MM.1S (cell line): ENCODE measurements around the gene TTPAL.

Experiments used
- DNase-seq: peaks from one replicate; pipeline ENCODE4 v3.0.0-alpha.2; 2015
- H2AFZ ChIP-seq: fragments of 300-600 bp; sonication (generic); 2 replicates; pipeline ENCODE4 v1.6.0; 2016; ENCODE audit warnings: antibody characterized with exemption, low read length
- H3F3A ChIP-seq: fragments of 300-600 bp; sonication (generic); 2 replicates; pipeline ENCODE4 v1.6.1; 2016; ENCODE audit warnings: mild to moderate bottlenecking, antibody characterized with exemption, low read length, moderate library complexity, mixed read lengths; ENCODE audit not compliant: insufficient read depth
- H3K27ac ChIP-seq: fragments of 300-600 bp; sonication (generic); 2 replicates; pipeline ENCODE4 v1.5.1; 2016; ENCODE audit warnings: mild to moderate bottlenecking, low read length
- H3K27me3 ChIP-seq: fragments of 300-600 bp; sonication (generic); replicated peaks from 2 replicates; pipeline ENCODE4 v1.6.0; 2016; ENCODE audit warnings: low read length; ENCODE audit not compliant: insufficient read depth
- H3K36me3 ChIP-seq: fragments of 300-600 bp; sonication (generic); replicated peaks from 2 replicates; pipeline ENCODE4 v1.6.1; 2016; ENCODE audit warnings: mild to moderate bottlenecking, low read length, mixed read lengths; ENCODE audit not compliant: insufficient read depth
- H3K4me1 ChIP-seq: fragments of 300-600 bp; sonication (generic); 2 replicates; pipeline ENCODE4 v1.6.1; 2016; ENCODE audit warnings: low read length, mixed read lengths
- H3K4me2 ChIP-seq: fragments of 300-600 bp; sonication (generic); 2 replicates; pipeline ENCODE4 v1.6.0; 2016; ENCODE audit warnings: low read depth, low read length
- H3K4me3 ChIP-seq: fragments of 300-600 bp; sonication (generic); 2 replicates; pipeline ENCODE4 v1.5.1; 2016; ENCODE audit warnings: low read length, mixed read lengths
- H3K79me2 ChIP-seq: fragments of 300-600 bp; sonication (generic); 2 replicates; pipeline ENCODE4 v1.6.1; 2016; ENCODE audit warnings: mixed run types, low read length, mixed read lengths
- H3K9ac ChIP-seq: fragments of 300-600 bp; sonication (generic); 2 replicates; pipeline ENCODE4 v1.6.1; 2016; ENCODE audit warnings: low read length, mixed read lengths
- H3K9me2 ChIP-seq: fragments of 300-600 bp; sonication (generic); replicated peaks from 2 replicates; pipeline ENCODE4 v1.6.1; 2016; ENCODE audit warnings: mild to moderate bottlenecking, low read length, mixed read lengths; ENCODE audit not compliant: insufficient read depth
- H3K9me3 ChIP-seq: fragments of 300-600 bp; sonication (generic); replicated peaks from 2 replicates; pipeline ENCODE4 v1.6.1; 2016; ENCODE audit warnings: mild to moderate bottlenecking, low read length, mixed read lengths; ENCODE audit not compliant: insufficient read depth
- H4K20me1 ChIP-seq: fragments of 300-600 bp; sonication (generic); 2 replicates; pipeline ENCODE4 v1.6.1; 2016; ENCODE audit warnings: mild to moderate bottlenecking, low read length, moderate library complexity, mixed read lengths; ENCODE audit not compliant: insufficient read depth
- CTCF ChIP-seq: fragments of 300-600 bp; sonication (generic); IDR thresholded peaks from 2 replicates; pipeline ENCODE4 v1.5.1; 2016; ENCODE audit warnings: antibody characterized with exemption, low read length, mixed read lengths
- EZH2 ChIP-seq: fragments of 300-600 bp; sonication (generic); optimal IDR thresholded peaks from 2 replicates; pipeline ENCODE3; 2017; ENCODE audit warnings: low read depth, mild to moderate bottlenecking, antibody characterized with exemption, low read length, mixed read lengths
- EZH2phosphoT487 ChIP-seq: fragments of 300-600 bp; sonication (generic); IDR thresholded peaks from 2 replicates; pipeline ENCODE4 v1.6.1; 2018; ENCODE audit warnings: antibody characterized with exemption, low read length

TTPAL gene

GRCh38 chr20:44429419-44430269 is 46.0 kb upstream of the TTPAL start:
- Histone ChIP-seq H3K9me2 (no peaks in the 10 kb centered on the region), H3K9ac (no peak overlapping the region), H3K79me2 (no peaks in the 10 kb centered on the region), H4K20me1 (no peaks in the 10 kb centered on the region), H3K4me3 (no peak overlapping the region), H3K9me3 (no peaks in the 10 kb centered on the region), H3K27me3 (peaks cover 7% of the 10 kb centered on the region; the same call in 1 of the 2 replicates), H3K27ac (no peak overlapping the region), H3F3A (no peaks in the 10 kb centered on the region), H2AFZ (no peak overlapping the region), H3K36me3 (no peaks in the 10 kb centered on the region), H3K4me2 (no peak overlapping the region), H3K4me1 (no peaks in the 10 kb centered on the region)
- TF ChIP-seq EZH2 (no peak), CTCF (no peak), EZH2phosphoT487 (no peak)
- DNase-seq: no peak

- Histone ChIP-seq H3K9me3 (no peaks in the 10 kb centered on the region), H3K9me2 (no peaks in the 10 kb centered on the region)
- no peak for TF ChIP-seq EZH2
These were observed 45.2 kb upstream of the TTPAL start for GRCh38 chr20:44430270-44431065.

GRCh38 chr20:44431118-44431501 is 44.6 kb upstream of the TTPAL start:
- no peak overlapping the region for H2AFZ ChIP-seq
- H3K4me1 ChIP-seq: no peaks in the 10 kb centered on the region
- H3K9me3 ChIP-seq: no peaks in the 10 kb centered on the region
- TF ChIP-seq EZH2phosphoT487: no peak
- TF ChIP-seq CTCF: no peak
- TF ChIP-seq EZH2: no peak
- no peaks in the 10 kb centered on the region for H3K79me2 ChIP-seq
- no peaks in the 10 kb centered on the region for H3K36me3 ChIP-seq
- peaks cover 7% of the 10 kb centered on the region; the same call in 1 of the 2 replicates for H3K27me3 ChIP-seq
- no peaks in the 10 kb centered on the region for H3K9me2 ChIP-seq
- no peak overlapping the region for H3K9ac ChIP-seq
- no peaks in the 10 kb centered on the region for H4K20me1 ChIP-seq
- H3K4me2 ChIP-seq: no peak overlapping the region
- H3K27ac ChIP-seq: no peak overlapping the region
- H3F3A ChIP-seq: no peaks in the 10 kb centered on the region
- no peak overlapping the region for H3K4me3 ChIP-seq
- no peak for DNase-seq

More at GRCh38 chr20:44430270-44431065, 45.2 kb upstream of the TTPAL start:
- H2AFZ ChIP-seq: no peak overlapping the region
- H4K20me1 ChIP-seq: no peaks in the 10 kb centered on the region
- H3K27ac ChIP-seq: no peak overlapping the region
- H3F3A ChIP-seq: no peaks in the 10 kb centered on the region
- peaks cover 7% of the 10 kb centered on the region; the same call in 1 of the 2 replicates for H3K27me3 ChIP-seq
- H3K9ac ChIP-seq: no peak overlapping the region
- DNase-seq: no peak
- no peak overlapping the region for H3K4me2 ChIP-seq
- H3K4me1 ChIP-seq: no peaks in the 10 kb centered on the region
- H3K36me3 ChIP-seq: no peaks in the 10 kb centered on the region
- H3K79me2 ChIP-seq: no peaks in the 10 kb centered on the region
- no peak overlapping the region for H3K4me3 ChIP-seq
